Bronchial epithelial cell (primary cell): ENCODE data around the gene AK1. TPM values are rescaled to one million over a fixed set of nuclear protein-coding genes. Genes with fewer than 3 reads are reported as not detected.
"Not testable (repeated sequence)": the region's sequence is repeated elsewhere in the genome, so short reads cannot be mapped to it uniquely, and the experiment has no call there.

ENCODE experiments used
- DNase-seq: peaks from one replicate; pipeline ENCODE4 v3.0.0-alpha.2; 2010; ENCODE audit warnings: low read depth
- FAIRE-seq: peaks from 2 replicates; lab custom pipeline; 2011; peaks lifted over from hg19 to GRCh38; lab: Jason Lieb, UNC
- H3K27me3 ChIP-seq: 2 replicates; pipeline ENCODE4 v1.5.1; 2011; ENCODE audit warnings: low read length; ENCODE audit not compliant: control insufficient read depth, insufficient read depth
- H3K36me3 ChIP-seq: 2 replicates; pipeline ENCODE4 v1.5.1; 2011; ENCODE audit warnings: low read length; ENCODE audit not compliant: control insufficient read depth, insufficient read depth
- H3K4me3 ChIP-seq: 2 replicates; pipeline ENCODE4 v1.5.1; 2011; ENCODE audit warnings: mild to moderate bottlenecking, low read depth, low read length, control low read depth
- total RNA-seq: library from RNA; depleted of rRNA; stranded (reverse); fragments of >200 nt; gene quantifications from 2 replicates; pipeline ENCODE4 v1.2.1, GENCODE V29; 2014
- TF ChIP-seq, protein P1 (sequence below): IDR thresholded peaks from 2 replicates; pipeline ENCODE4 v1.5.1; 2011; ENCODE audit warnings: mild to moderate bottlenecking, moderate library complexity, low read length, control low read depth, inconsistent platforms; ENCODE audit not compliant: insufficient read depth, severe bottlenecking

Gene AK1
- total RNA-seq, 1 donor from 2014 or later, result 19.0 TPM

DNA sequence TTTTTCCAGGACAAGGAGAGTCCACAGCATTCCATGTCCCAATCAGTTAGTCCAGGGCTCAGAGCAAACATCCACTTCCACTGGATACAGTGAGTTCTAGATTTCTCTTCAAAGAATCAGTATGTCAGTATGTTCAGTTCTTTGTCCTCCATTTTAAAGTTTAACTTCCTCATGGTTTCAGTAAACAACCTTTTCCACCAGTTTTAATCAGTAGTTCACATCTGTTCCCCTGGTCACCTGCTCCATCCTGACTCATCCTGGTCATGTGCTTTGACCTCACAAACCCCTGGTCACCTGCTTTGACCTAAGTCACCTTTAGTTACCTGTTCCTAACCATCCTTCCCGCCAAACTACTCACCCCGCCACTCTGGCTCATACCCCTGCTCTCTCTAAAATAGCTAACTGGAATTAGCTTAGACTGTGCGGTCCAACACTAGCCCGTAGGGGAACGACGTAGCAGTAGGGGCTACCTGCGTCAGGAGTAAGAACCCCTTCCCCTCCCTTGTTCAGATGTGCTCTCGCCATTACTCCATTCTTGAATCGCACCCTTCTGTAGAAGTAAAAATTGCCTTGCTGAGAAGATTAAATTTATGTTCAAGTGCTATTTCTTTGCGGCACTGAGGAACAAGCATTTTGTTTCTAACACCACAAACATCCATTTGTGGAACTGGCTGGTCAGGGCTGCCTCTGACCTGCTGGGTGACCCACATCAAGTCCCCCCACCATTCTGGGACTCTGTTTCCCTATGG lies 28.5 kb downstream of the AK1 start:
- no peak overlapping the region for H3K4me3 ChIP-seq
- DNase-seq (no peak), FAIRE-seq (no peak)
- TF ChIP-seq, protein P1, sequence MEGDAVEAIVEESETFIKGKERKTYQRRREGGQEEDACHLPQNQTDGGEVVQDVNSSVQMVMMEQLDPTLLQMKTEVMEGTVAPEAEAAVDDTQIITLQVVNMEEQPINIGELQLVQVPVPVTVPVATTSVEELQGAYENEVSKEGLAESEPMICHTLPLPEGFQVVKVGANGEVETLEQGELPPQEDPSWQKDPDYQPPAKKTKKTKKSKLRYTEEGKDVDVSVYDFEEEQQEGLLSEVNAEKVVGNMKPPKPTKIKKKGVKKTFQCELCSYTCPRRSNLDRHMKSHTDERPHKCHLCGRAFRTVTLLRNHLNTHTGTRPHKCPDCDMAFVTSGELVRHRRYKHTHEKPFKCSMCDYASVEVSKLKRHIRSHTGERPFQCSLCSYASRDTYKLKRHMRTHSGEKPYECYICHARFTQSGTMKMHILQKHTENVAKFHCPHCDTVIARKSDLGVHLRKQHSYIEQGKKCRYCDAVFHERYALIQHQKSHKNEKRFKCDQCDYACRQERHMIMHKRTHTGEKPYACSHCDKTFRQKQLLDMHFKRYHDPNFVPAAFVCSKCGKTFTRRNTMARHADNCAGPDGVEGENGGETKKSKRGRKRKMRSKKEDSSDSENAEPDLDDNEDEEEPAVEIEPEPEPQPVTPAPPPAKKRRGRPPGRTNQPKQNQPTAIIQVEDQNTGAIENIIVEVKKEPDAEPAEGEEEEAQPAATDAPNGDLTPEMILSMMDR, result no peak
- H3K27me3 ChIP-seq, result no peaks in the 10 kb centered on the region
- H3K36me3 ChIP-seq, result no peaks in the 10 kb centered on the region

DNA sequence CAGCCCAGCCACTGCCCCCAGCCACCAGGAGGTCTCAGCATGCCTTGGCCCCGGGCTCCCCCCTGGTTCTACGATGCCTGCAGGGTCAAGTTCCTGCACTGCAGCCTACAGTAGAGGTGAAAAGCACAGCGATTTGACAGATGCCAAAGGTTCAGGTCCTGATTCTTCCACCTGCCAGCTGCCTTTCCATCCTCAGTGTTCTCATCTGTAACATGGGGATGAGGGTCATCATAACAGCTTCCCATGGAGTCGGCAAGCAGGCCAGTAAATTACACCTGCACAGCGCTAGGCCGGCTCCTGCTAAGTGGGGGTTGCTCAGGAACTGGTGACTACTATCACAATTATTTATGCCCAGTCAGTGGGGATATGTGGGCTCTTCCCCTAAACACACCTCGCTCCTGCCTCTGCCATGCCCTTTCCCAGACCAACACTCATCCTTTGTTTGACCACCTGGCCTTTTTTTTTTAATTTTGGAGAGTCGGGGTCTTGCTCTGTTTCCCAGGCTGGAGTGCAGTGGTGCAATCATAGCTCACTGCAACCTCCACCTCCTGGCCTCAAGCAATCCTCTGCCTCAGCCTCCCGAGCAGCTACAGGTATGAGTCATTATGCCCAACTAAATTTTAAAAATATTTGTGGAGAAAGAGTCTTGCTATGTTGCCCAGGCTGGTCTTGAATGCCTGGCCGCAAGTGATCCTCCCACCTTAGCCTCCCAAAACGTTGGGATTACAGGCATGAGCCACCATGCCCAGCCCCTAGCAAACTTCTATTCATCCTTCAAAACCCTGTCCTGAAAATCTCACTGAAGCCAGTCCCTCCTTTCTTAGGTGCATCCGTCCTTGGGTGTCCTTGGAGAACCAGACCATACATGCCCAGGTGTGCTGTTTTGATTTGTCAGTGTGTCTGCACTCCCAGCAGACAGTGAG lies 29.4 kb downstream of the AK1 start:
- FAIRE-seq (no peak), DNase-seq (no peak)
- TF ChIP-seq, protein P1, result no peak
- no peaks in the 10 kb centered on the region for H3K36me3 ChIP-seq
- no peak overlapping the region for H3K4me3 ChIP-seq
- H3K27me3 ChIP-seq, result no peaks in the 10 kb centered on the region

DNA sequence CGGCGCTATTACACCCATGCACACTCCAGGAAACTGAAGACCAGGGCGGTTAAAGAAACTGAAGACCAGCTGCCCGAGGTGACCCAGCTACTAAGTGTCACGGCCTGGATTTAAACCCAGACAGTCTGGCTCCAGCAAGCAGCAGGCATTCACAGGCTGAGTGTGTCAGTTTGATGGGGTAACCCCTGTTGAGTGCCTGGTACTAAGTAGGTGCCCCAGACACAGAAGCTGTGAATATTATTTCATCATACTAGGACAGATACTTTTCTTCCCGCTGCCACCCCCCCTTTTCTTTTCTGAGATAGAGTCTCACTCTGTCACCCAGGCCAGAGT lies 30.3 kb downstream of the AK1 start:
- no peaks in the 10 kb centered on the region for H3K36me3 ChIP-seq
- FAIRE-seq, result no peak
- no peak overlapping the region for H3K4me3 ChIP-seq
- H3K27me3 ChIP-seq, result no peaks in the 10 kb centered on the region
- TF ChIP-seq, protein P1, result no peak
- DNase-seq, result no peak

DNA sequence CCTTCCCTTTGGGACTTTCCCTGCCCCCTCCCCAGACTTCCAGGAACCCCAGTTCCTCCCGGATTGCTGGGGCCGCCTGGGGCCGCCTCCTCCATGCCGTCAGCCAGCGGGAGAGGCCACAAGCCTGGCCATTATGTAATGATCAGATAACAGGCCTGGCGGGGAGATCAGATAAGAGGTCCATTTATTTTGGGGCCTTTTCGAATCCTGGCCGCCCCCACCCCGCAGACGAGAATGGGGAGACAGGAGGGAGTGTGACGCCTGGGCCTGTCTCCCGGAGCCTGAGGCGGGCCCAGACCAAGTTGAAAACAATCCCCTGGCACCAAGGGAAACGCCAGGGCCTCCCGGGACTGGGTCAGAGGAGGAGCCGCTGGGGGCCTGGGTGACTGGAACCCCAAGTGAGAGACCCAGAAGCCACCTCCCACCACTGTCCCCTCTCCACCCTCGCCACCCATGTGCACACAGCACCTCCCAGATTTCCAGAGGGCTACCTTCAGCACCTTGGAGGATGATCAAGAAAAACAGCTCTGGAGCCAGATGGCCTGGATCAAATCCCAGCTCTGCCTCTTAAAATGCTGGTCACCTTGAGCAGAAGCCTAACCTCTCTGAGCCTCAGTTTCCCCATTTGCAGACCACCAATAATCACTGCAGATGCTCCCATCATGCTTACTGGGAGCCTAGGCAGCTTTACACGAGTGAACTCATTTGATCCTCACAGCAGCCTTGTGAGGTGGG lies 30.9 kb downstream of the AK1 start:
- TF ChIP-seq, protein P1, result no peak
- H3K27me3 ChIP-seq, result no peaks in the 10 kb centered on the region
- H3K36me3 ChIP-seq, result no peaks in the 10 kb centered on the region
- FAIRE-seq, result no peak
- no peak overlapping the region for H3K4me3 ChIP-seq
- DNase-seq, result no peak

DNA sequence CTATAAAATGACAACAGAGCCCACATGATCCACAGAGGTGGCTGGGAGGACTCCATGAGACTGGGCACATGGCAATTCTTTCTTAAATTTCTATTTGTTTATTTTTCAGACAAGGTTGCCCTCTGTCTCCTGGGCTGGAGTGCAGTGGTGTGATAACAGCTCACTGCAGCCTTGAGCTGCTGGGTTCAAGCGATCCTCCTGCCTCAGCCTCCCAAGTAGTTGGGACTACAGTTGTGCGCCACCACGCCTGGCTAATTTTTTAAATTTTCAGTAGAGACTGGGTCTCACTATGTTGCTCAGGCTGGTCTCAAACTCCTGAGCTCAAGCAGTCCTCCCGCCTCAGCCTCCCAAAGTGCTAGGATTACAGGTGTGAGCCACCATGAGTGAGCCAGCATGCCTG lies 31.9 kb downstream of the AK1 start:
- DNase-seq, FAIRE-seq, H3K27me3 ChIP-seq, H3K4me3 ChIP-seq, H3K36me3 ChIP-seq: not testable (repeated sequence)

DNA sequence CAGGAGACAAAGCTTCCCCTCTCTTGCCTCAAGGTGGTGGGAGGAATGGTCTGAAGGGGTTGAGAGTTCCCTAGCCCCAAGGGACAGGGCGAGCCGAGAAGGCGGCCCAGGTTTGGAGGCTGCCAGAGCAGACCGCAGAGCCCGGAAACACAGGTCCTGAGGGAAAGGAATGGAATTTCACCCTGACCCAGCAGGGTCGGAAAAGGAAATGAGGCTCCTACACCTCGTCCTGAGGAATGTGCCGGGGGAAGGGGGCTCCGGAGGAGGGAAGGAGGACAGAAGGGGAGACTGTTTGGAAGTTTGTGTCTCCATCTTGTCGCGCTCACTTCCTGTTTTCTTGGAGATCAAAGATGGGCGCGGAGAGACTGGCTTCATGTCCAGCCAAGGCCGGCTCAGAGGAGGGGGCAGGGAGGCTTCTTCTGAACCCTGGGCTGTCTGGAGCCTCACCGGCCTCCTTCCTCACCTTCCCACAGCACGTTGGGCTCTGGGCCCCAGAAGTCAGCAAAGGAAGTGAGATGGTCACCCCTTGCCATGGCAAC lies 32.6 kb downstream of the AK1 start:
- DNase-seq (no peak), FAIRE-seq (no peak)
- H3K27me3 ChIP-seq, result no peaks in the 10 kb centered on the region
- no peaks in the 10 kb centered on the region for H3K36me3 ChIP-seq
- TF ChIP-seq, protein P1, result no peak
- H3K4me3 ChIP-seq, result no peak overlapping the region
